ENCODE data around the gene WDFY2.

Gene WDFY2

DNA sequence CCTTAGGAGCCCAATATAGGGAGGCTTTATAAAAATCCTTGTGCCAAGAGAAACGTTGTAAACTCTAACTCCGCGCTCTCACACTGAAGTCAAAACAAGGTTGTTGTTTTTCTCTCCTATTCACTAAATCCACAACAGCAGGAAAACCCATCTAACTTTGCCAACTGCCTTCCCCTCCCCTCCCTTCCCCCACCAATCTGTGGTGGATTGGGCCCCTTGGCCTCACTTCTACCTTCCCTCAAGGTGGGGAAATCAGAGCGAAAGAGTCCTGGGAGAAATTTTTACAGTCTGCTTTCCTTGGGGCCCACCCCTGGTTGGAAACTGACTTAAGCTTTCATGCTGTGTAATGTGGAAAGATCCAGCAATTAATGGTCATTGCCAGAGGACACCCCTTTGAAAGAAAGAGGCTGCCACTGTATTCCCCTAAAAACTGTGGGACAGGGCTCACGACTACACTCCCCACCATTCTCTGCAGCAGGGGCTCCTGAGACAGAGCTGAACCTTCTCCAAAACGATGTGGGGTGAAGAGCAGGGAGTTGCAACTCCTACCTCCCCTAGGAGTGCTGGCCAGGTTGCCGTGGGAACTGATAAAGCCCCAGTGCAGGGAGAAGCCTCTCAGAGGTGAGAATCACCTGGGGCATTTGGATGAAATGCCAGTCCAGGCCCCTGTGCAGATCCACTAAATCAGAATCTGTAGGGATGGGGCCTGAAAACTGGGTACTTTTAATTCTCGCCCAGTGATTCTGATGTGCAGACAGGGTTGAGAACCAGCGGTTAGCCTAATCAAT, 218.6 kb downstream of the WDFY2 start:
- Histone ChIP-seq H3K9me3 (ENCODE audit: insufficient read depth, low read length, severe bottlenecking) (no peaks in the 10 kb centered on the region), H2AFZ (ENCODE audit: low read depth, low read length) (peak overlapping the region; percentile 83), H3K4me3 (ENCODE audit: low read depth in 1 of 2, low read length in 2 of 2) (peak overlapping the region; percentile 53 to 65; a peak in 3 of 4 replicates), H3K9ac (ENCODE audit: low read depth, low read length) (peak overlapping the region; percentile 90), H3K36me3 (ENCODE audit: insufficient read depth, low read length) (no peaks in the 10 kb centered on the region; the same call in 1 of the 2 replicates), H3K79me2 (ENCODE audit: insufficient read depth, low read length) (no peaks in the 10 kb centered on the region), H3K27ac (ENCODE audit: low read length) (peak overlapping the region; percentile 69), H4K20me1 (ENCODE audit: insufficient read depth, low read length) (no peaks in the 10 kb centered on the region), H3K27me3 (ENCODE audit: insufficient read depth, low read length, poor library complexity) (no peaks in the 10 kb centered on the region), H3K4me2 (ENCODE audit: insufficient read depth, low read length) (peak overlapping the region; percentile 81), H3K4me1 (ENCODE audit: insufficient read depth, low read length) (peaks cover 33% of the 10 kb centered on the region)
- no peak for TF ChIP-seq EZH2 (IDR thresholded peaks at IDR 0.05; ENCODE audit: borderline replicate concordance, low read depth, low read length, severe bottlenecking)
- TF ChIP-seq, protein P1, sequence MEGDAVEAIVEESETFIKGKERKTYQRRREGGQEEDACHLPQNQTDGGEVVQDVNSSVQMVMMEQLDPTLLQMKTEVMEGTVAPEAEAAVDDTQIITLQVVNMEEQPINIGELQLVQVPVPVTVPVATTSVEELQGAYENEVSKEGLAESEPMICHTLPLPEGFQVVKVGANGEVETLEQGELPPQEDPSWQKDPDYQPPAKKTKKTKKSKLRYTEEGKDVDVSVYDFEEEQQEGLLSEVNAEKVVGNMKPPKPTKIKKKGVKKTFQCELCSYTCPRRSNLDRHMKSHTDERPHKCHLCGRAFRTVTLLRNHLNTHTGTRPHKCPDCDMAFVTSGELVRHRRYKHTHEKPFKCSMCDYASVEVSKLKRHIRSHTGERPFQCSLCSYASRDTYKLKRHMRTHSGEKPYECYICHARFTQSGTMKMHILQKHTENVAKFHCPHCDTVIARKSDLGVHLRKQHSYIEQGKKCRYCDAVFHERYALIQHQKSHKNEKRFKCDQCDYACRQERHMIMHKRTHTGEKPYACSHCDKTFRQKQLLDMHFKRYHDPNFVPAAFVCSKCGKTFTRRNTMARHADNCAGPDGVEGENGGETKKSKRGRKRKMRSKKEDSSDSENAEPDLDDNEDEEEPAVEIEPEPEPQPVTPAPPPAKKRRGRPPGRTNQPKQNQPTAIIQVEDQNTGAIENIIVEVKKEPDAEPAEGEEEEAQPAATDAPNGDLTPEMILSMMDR (IDR thresholded peaks at IDR 0.05; ENCODE audit: borderline replicate concordance, extremely low read depth, low read length, poor library complexity, severe bottlenecking), result no peak
- no peak for ATAC-seq (ENCODE audit: insufficient read depth, low read depth)
- peak; percentile 17 for DNase-seq

GRCh38 chr13:51803422-51804294, 219.4 kb downstream of the WDFY2 start, which contains the start of gene DHRS12:
Gene DHRS12 (minus strand): TSS chr13:51804163. CDS start chr13:51799659, 4,504 bp downstream.
- Histone ChIP-seq H3K4me2 (ENCODE audit: insufficient read depth, low read length) (peak within 1 kb of the TSS; percentile 81), H3K9ac (ENCODE audit: low read depth, low read length) (peak within 1 kb of the TSS; percentile 90), H4K20me1 (ENCODE audit: insufficient read depth, low read length) (no peaks in the 10 kb centered on the region), H3K27me3 (ENCODE audit: insufficient read depth, low read length, poor library complexity) (no peaks in the 10 kb centered on the region), H3K9me3 (ENCODE audit: insufficient read depth, low read length, severe bottlenecking) (no peaks in the 10 kb centered on the region), H3K36me3 (ENCODE audit: insufficient read depth, low read length) (no peaks in the 10 kb centered on the region; the same call in 1 of the 2 replicates), H3K79me2 (ENCODE audit: insufficient read depth, low read length) (no peaks in the 10 kb centered on the region), H3K27ac (ENCODE audit: low read length) (peak within 1 kb of the TSS; percentile 69), H2AFZ (ENCODE audit: low read depth, low read length) (peak within 1 kb of the TSS; percentile 83), H3K4me1 (ENCODE audit: insufficient read depth, low read length) (peaks cover 33% of the 10 kb centered on the region), H3K4me3 (ENCODE audit: low read depth in 1 of 2, low read length in 2 of 2) (peak within 1 kb of the TSS; percentile 53 to 65; a peak in 3 of 4 replicates)
- ATAC-seq (ENCODE audit: insufficient read depth, low read depth) (peak; percentile 87), DNase-seq (peak; percentile 87)
- TF ChIP-seq EZH2 (IDR thresholded peaks at IDR 0.05; ENCODE audit: borderline replicate concordance, low read depth, low read length, severe bottlenecking), result no peak
- TF ChIP-seq, protein P1 (IDR thresholded peaks at IDR 0.05; ENCODE audit: borderline replicate concordance, extremely low read depth, low read length, poor library complexity, severe bottlenecking), result peak; percentile 29

DNA sequence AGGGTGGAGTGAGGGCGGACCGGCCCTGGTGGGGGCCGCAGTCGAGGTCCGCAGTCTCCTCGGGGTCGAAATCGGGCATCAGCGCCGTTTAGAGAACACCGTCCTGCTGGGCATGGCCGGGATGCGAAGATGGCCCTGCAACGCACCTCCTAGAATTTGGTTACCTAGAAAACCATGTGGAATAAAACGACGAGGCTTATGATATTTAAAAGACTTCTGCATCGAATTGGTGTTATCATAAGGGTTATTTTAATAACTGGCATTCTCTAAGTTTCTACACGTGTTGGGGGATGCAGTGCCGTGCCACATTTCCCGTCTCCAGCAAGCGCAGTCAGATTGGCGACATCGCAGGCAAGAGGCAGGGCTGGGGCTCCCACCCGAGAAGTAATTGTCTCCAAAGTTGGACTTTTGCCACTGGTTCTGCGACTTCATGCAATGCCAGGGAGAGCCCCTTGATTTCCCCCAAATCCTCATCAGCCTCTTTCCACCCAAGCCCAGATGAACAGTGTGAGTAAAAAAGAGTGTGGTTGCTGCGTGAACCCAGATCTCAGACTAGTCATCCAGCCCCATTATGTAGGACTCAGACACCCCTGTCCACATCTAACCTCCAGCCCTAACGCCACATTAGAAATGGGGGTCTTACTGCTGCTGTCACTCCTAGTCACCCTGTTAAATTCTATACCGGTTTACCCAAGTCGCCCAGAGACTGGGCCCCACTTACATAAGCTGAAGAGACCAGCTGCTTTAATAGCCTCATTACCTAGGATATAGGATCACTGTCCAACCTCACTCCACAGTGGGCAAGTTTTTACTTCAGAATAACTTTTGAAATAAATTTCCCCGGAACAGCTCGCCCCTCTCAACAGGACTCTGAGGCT, 220.3 kb downstream of the WDFY2 start:
- DNase-seq (no peak), ATAC-seq (ENCODE audit: insufficient read depth, low read depth) (no peak)
- TF ChIP-seq, protein P1 (IDR thresholded peaks at IDR 0.05; ENCODE audit: borderline replicate concordance, extremely low read depth, low read length, poor library complexity, severe bottlenecking), result no peak
- no peak for TF ChIP-seq EZH2 (IDR thresholded peaks at IDR 0.05; ENCODE audit: borderline replicate concordance, low read depth, low read length, severe bottlenecking)
- Histone ChIP-seq H3K9ac (ENCODE audit: low read depth, low read length) (peak overlapping the region; percentile 90), H3K27me3 (ENCODE audit: insufficient read depth, low read length, poor library complexity) (no peaks in the 10 kb centered on the region), H3K79me2 (ENCODE audit: insufficient read depth, low read length) (no peaks in the 10 kb centered on the region), H3K9me3 (ENCODE audit: insufficient read depth, low read length, severe bottlenecking) (no peaks in the 10 kb centered on the region), H3K27ac (ENCODE audit: low read length) (peak overlapping the region; percentile 69), H3K4me2 (ENCODE audit: insufficient read depth, low read length) (peak overlapping the region; percentile 81), H3K4me3 (ENCODE audit: low read depth in 1 of 2, low read length in 2 of 2) (peak overlapping the region; percentile 53 to 65; a peak in 3 of 4 replicates), H2AFZ (ENCODE audit: low read depth, low read length) (peak overlapping the region; percentile 83), H4K20me1 (ENCODE audit: insufficient read depth, low read length) (no peaks in the 10 kb centered on the region), H3K36me3 (ENCODE audit: insufficient read depth, low read length) (no peaks in the 10 kb centered on the region; the same call in 1 of the 2 replicates), H3K4me1 (ENCODE audit: insufficient read depth, low read length) (peaks cover 33% of the 10 kb centered on the region)
